Spleen (tissue), 11 donors: Measurements from ENCODE around the gene NAALADL2. TPM values are rescaled to one million over a fixed set of nuclear protein-coding genes. Genes with fewer than 3 reads are reported as not detected.

ENCODE experiments used
- DNase-seq: peaks from one replicate; pipeline ENCODE4 v3.0.0-alpha.2; 2020
- H3K27ac ChIP-seq, 8 donors: fragments of 200-600 bp; sonication (generic) in 7 of 8; 1 replicate in 4 of 8; 2 replicates in 4 of 8; pipeline versions ENCODE4 v1.5.0 to v1.8.0; 2016 to 2021; ENCODE audit warnings: inconsistent platforms in 4 of 8, mild to moderate bottlenecking in 4 of 8, moderate library complexity in 1 of 8
- H3K27me3 ChIP-seq, 7 donors: fragments of 200-600 bp; sonication (generic) in 6 of 7; replicated peaks in 1 of 7; 1 replicate in 4 of 7; 2 replicates in 3 of 7; pipeline versions ENCODE4 v1.5.0 to v1.8.0; 2016 to 2021; ENCODE audit warnings: inconsistent platforms in 3 of 7, mild to moderate bottlenecking in 1 of 7
- H3K36me3 ChIP-seq, 6 donors: fragments of 200-600 bp; sonication (generic) in 5 of 6; 1 replicate in 4 of 6; 2 replicates in 2 of 6; pipeline versions ENCODE4 v1.5.0 to v1.8.0; 2016 to 2021; ENCODE audit warnings: inconsistent platforms in 2 of 6
- H3K4me1 ChIP-seq, 6 donors: fragments of 200-600 bp; sonication (generic) in 5 of 6; 1 replicate in 3 of 6; 2 replicates in 3 of 6; pipeline versions ENCODE4 v1.5.0 to v1.8.0; 2016 to 2021; ENCODE audit warnings: inconsistent platforms in 3 of 6
- H3K4me3 ChIP-seq, 8 donors: fragments of 200-600 bp; sonication (generic) in 7 of 8; 1 replicate in 4 of 8; 2 replicates in 4 of 8; pipeline versions ENCODE4 v1.5.0 to v1.8.0; 2016 to 2021; ENCODE audit warnings: inconsistent platforms in 4 of 8, mild to moderate bottlenecking in 4 of 8, moderate library complexity in 2 of 8
- H3K9me3 ChIP-seq, 8 donors: fragments of 200-600 bp; sonication (generic) in 7 of 8; 1 replicate in 4 of 8; 2 replicates in 4 of 8; pipeline versions ENCODE4 v1.5.0 to v1.8.0; 2016 to 2021; ENCODE audit warnings: inconsistent platforms in 4 of 8
- CTCF ChIP-seq, 11 experiments: fragments of 200-600 bp in 7 of 11; fragments of 450-650 bp in 4 of 11; sonication (generic) in 4 of 11; IDR thresholded peaks in 8 of 11; conservative IDR thresholded peaks in 3 of 11; 1 replicate in 7 of 11; 2 replicates in 4 of 11; pipeline versions ENCODE4 v1.4.0 to v1.8.0; 2016 to 2021; ENCODE audit warnings: antibody characterized with exemption in 11 of 11, inconsistent platforms in 4 of 11, mild to moderate bottlenecking in 1 of 11
- POLR2A ChIP-seq, 3 donors: fragments of 450-650 bp; IDR thresholded peaks; one replicate each; pipeline ENCODE4 v1.5.1; 2017; ENCODE audit warnings: antibody characterized with exemption in 3 of 3, mild to moderate bottlenecking in 1 of 3
- POLR2AphosphoS5 ChIP-seq, 3 donors: sonication (generic); formaldehyde crosslinking; IDR thresholded peaks; one replicate each; pipeline ENCODE4 v1.5.1; 2017; ENCODE audit warnings: antibody characterized with exemption in 3 of 3
- WGBS, 5 donors: extraction: QIAGEN DNeasy Blood & Tissue Kit in 3 of 5; methylation state at CpG; one replicate each; pipeline versions ENCODE4 v1.1.5 to v1.1.7; 2013 to 2018; 5-methylcytosine and 5-hydroxymethylcytosine counted together
- intact Hi-C: fragments of 100-400 bp; cut with DNase I; formaldehyde crosslinking; loops from one replicate; pipeline ENCODE4 v1.15.0; 2023; ENCODE audit warnings: low total_unique reads
- polyA plus RNA-seq, 3 donors: library from polyadenylated mRNA; stranded (reverse); fragments of 200-250 nt; gene quantifications; one replicate each; pipeline ENCODE4 v1.2.1, GENCODE V29; 2013
- total RNA-seq, 7 donors: library from RNA; depleted of rRNA in 3 of 7; stranded (reverse); fragments of >200 nt in 3 of 7; fragmentation: NEBNext Ultra II Directional in 4 of 7; extraction: Animal tissue kit (Norgen Biotek cat#: 25700) in 4 of 7; gene quantifications; one replicate each; pipeline versions ENCODE4 v1.1.0 to v1.2.1, GENCODE V29; 2016 to 2021
- donor health status: healthy with polysubstance abuse.
- donor health status: DM: no; HTN: no; CAD: no; lungs with moderate emphysema.
- donor health status: DM: no; HTN: no; CAD: no.
- donor health status: Bipolar disorder and iron deficiency.
- donor health status: healthy.
- donor health status: DM: no; HTN: no; CAD: no.
- donor health status: DM: yes; HTN: yes; CAD: no.

Gene NAALADL2
- total and polyA plus RNA-seq, 10 donors, result 0.09 to 14.4 (median 6.4) TPM

DNA sequence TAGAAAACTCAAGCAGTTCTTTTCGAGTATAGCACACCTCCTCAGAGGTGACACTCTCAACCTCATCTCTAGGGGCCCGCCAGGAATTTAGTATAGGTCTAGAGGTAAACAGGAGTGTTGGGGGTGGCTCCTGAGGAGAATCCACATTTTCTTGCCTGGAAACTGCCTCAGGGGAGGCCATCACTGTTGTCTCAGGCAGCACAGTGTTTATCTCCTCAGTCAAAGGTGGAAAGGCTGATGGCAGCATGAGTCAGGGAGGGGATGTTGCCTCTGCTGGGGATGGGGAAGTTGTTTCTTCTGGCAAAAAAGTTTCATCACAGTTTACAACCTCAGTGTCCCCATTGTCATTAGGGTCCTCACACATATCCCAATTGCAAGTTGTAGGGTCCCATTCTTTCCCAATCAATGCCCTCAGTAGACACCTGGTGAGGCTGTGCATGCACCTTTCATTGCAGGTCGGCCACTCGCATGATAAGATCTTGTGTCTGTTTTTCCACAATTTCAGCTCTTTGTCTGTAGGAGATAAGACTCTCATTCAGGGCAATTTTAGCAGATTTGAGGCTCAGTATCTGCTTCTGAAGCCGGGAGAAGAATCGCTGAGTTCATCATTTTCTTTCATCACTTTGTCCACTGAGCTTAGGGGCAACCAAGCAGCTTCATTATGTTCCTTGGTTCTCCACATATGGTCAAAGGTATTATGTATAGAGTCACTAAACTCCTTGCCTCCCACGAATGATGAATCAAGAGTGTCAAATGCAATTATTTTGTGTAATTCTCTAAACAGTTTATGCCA is 25.8 kb downstream of the NAALADL2 start:
- DNase-seq, result no peak
- intact Hi-C loops, result no loop called here
- Histone ChIP-seq H3K4me1 (no peaks in the 10 kb centered on the region), H3K27ac (no peak overlapping the region), H3K36me3 (no peaks in the 10 kb centered on the region), H3K27me3 (no peaks in the 10 kb centered on the region), H3K4me3 (no peak overlapping the region), H3K9me3 (peaks cover 0 to 7% (median 0%) of the 10 kb centered on the region in 8 donors)
- 83 to 94% (median 84%) methylated on average over 7 of the region's 7 CpGs for WGBS, 5 donors
- TF ChIP-seq CTCF (IDR thresholded peaks at IDR 0.05 in 8 of 11, conservative IDR thresholded peaks at IDR 0.05 in 3 of 11), result no peak

- no peak overlapping the region for H3K4me3 ChIP-seq
- intact Hi-C loops, result no loop called here
- no peak for TF ChIP-seq CTCF (IDR thresholded peaks at IDR 0.05 in 8 of 11, conservative IDR thresholded peaks at IDR 0.05 in 3 of 11)
- no peak for TF ChIP-seq POLR2A (IDR thresholded peaks at IDR 0.05)
- TF ChIP-seq POLR2AphosphoS5 (IDR thresholded peaks at IDR 0.05), result no peak
- 87 to 95% (median 89%) methylated on average over 6 of the region's 6 CpGs for WGBS, 5 donors
- H3K9me3 ChIP-seq, result peaks cover 0 to 12% (median 6%) of the 10 kb centered on the region in 8 donors
- no peaks in the 10 kb centered on the region for H3K4me1 ChIP-seq
- no peaks in the 10 kb centered on the region for H3K27me3 ChIP-seq
- H3K36me3 ChIP-seq, result no peaks in the 10 kb centered on the region
- no peak for DNase-seq
- no peak overlapping the region for H3K27ac ChIP-seq
Observed at GRCh38 chr3:174891524-174892203, 32.5 kb downstream of the NAALADL2 start.

GRCh38 chr3:174907027-174907426 is 47.9 kb downstream of the NAALADL2 start:
- Histone ChIP-seq H3K9me3 (no peaks in the 10 kb centered on the region), H3K27ac (no peak overlapping the region), H3K4me3 (no peak overlapping the region), H3K4me1 (no peaks in the 10 kb centered on the region), H3K36me3 (no peaks in the 10 kb centered on the region), H3K27me3 (no peaks in the 10 kb centered on the region)
- no peak for DNase-seq
- TF ChIP-seq POLR2A (IDR thresholded peaks at IDR 0.05) (no peak), POLR2AphosphoS5 (IDR thresholded peaks at IDR 0.05) (no peak), CTCF (IDR thresholded peaks at IDR 0.05 in 8 of 11, conservative IDR thresholded peaks at IDR 0.05 in 3 of 11) (no peak)
- intact Hi-C loops, result no loop called here

DNA sequence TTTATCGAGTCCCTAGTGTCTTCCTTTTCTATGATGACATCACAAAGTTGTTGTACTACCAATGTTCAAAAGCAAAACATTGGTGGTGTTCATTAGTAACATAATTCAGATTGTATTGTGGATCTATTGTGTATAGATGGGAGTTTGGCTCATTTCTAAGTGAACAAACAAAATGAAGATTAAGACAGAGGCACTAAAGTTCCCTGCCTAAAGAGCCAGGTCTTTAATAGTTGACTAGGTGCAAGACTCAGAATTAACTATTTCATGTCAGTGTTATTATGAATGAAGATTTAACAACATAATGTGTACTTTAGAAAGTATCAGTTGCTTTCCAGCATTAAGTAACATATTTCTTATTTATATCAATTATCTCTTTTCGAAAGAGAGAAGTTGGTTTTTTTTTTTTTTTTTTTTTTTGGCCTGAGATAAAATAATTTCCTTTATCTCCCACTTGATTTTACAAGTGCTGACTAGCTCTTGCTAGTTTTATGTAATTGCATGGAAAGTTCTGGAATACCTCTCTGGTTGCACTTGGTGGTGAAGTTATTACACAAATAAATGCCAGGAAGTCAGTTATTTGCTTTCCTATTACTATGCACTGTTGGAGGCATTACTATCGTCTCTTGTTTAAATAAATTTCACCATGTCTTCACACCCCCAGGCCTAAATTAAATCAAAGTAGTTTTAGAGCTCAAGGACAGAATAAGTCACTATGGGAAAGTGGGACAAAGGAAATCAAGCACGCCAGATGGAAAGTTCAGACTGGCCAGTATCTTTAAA is 48.7 kb downstream of the NAALADL2 start:
- no peak overlapping the region for H3K27ac ChIP-seq
- 73 to 92% (median 82%) methylated on average over 4 of the region's 4 CpGs for WGBS, 5 donors
- H3K36me3 ChIP-seq, result no peaks in the 10 kb centered on the region
- H3K4me1 ChIP-seq, result no peaks in the 10 kb centered on the region
- no peak for TF ChIP-seq POLR2AphosphoS5 (IDR thresholded peaks at IDR 0.05)
- no peak for TF ChIP-seq POLR2A (IDR thresholded peaks at IDR 0.05)
- TF ChIP-seq CTCF (IDR thresholded peaks at IDR 0.05 in 8 of 11, conservative IDR thresholded peaks at IDR 0.05 in 3 of 11), result no peak
- no peaks in the 10 kb centered on the region for H3K9me3 ChIP-seq
- no peak for DNase-seq
- no peak overlapping the region for H3K4me3 ChIP-seq
- H3K27me3 ChIP-seq, result no peaks in the 10 kb centered on the region
- intact Hi-C loops, result no loop called here
